Neuronal stem cell (in vitro differentiated cells): Measurements from ENCODE around the gene TXNDC8.
"Not testable (repeated sequence)": the region's sequence is repeated elsewhere in the genome, so short reads cannot be mapped to it uniquely, and the experiment has no call there.

Experiments
- DNase-seq: peaks from one replicate; pipeline ENCODE4 v3.0.0-alpha.2; 2013; ENCODE audit warnings: low spot score
- H2AFZ ChIP-seq: one replicate; pipeline ENCODE4 v1.6.1; 2013; ENCODE audit warnings: mild to moderate bottlenecking, low read length, inconsistent platforms
- H2AK5ac ChIP-seq: 2 replicates; pipeline ENCODE4 v1.6.1; 2013; ENCODE audit warnings: low read depth, mild to moderate bottlenecking, inconsistent platforms, low read length, moderate library complexity, mixed read lengths
- H2BK120ac ChIP-seq: 2 replicates; pipeline ENCODE4 v1.6.1; 2013; ENCODE audit warnings: low read depth, mild to moderate bottlenecking, inconsistent platforms, low read length, moderate library complexity, mixed read lengths
- H2BK12ac ChIP-seq: one replicate; pipeline ENCODE4 v1.6.1; 2013; ENCODE audit warnings: low read length, inconsistent platforms
- H2BK15ac ChIP-seq: 2 replicates; pipeline ENCODE4 v1.6.1; 2013; ENCODE audit warnings: mild to moderate bottlenecking, low read length, inconsistent platforms, mixed read lengths
- H2BK5ac ChIP-seq: one replicate; pipeline ENCODE4 v1.6.1; 2013; ENCODE audit warnings: inconsistent platforms, mild to moderate bottlenecking, low read length, moderate library complexity
- H3K14ac ChIP-seq: one replicate; pipeline ENCODE4 v1.6.1; 2013; ENCODE audit warnings: low read length, inconsistent platforms
- H3K18ac ChIP-seq: 2 replicates; pipeline ENCODE4 v1.6.1; 2013; ENCODE audit warnings: low read length, inconsistent platforms
- H3K23ac ChIP-seq: 2 replicates; pipeline ENCODE4 v1.6.1; 2013; ENCODE audit warnings: low read depth, mild to moderate bottlenecking, mixed read lengths, low read length, inconsistent platforms; ENCODE audit not compliant: poor library complexity
- H3K27ac ChIP-seq: replicated peaks from 3 replicates; pipeline ENCODE4 v1.5.1; 2013; ENCODE audit warnings: low read length, inconsistent platforms
- H3K27me3 ChIP-seq, 3 experiments: 2 replicates each; pipeline ENCODE4 v1.6.1; 2013; ENCODE audit warnings: low read length in 3 of 3, mild to moderate bottlenecking in 2 of 3, inconsistent platforms in 1 of 3, low read depth in 1 of 3, mixed read lengths in 1 of 3, moderate library complexity in 1 of 3; ENCODE audit not compliant: control insufficient read depth in 3 of 3, insufficient read depth in 3 of 3
- H3K36me3 ChIP-seq, 2 donors: replicated peaks in 1 of 2; 2 replicates each; pipeline ENCODE4 v1.6.1; 2013; ENCODE audit warnings: low read length in 2 of 2; ENCODE audit not compliant: control insufficient read depth in 2 of 2, insufficient read depth in 2 of 2
- H3K4ac ChIP-seq: 2 replicates; pipeline ENCODE4 v1.6.1; 2013; ENCODE audit warnings: inconsistent platforms, mild to moderate bottlenecking, low read length, moderate library complexity
- H3K4me1 ChIP-seq, 2 donors: 1 replicate in 1 of 2; 2 replicates in 1 of 2; pipeline ENCODE4 v1.6.1; 2013; ENCODE audit warnings: low read length in 2 of 2, low read depth in 1 of 2; ENCODE audit not compliant: control insufficient read depth in 2 of 2, insufficient read depth in 1 of 2
- H3K4me2 ChIP-seq: one replicate; pipeline ENCODE4 v1.6.1; 2013; ENCODE audit warnings: mild to moderate bottlenecking, low read length, inconsistent platforms; ENCODE audit not compliant: insufficient read depth, poor library complexity, severe bottlenecking
- H3K4me3 ChIP-seq, 2 donors: 2 replicates each; pipeline ENCODE4 v1.5.1; 2013; ENCODE audit warnings: low read length in 2 of 2, mild to moderate bottlenecking in 2 of 2, inconsistent platforms in 1 of 2, moderate library complexity in 1 of 2
- H3K79me1 ChIP-seq: one replicate; pipeline ENCODE4 v1.6.1; 2013; ENCODE audit warnings: low read depth, mild to moderate bottlenecking, inconsistent platforms, low read length, moderate library complexity
- H3K9ac ChIP-seq: one replicate; pipeline ENCODE4 v1.6.1; 2013; ENCODE audit warnings: mild to moderate bottlenecking, low read depth, low read length, inconsistent platforms; ENCODE audit not compliant: poor library complexity
- H3K9me3 ChIP-seq, 2 donors: replicated peaks in 1 of 2; 2 replicates each; pipeline versions ENCODE3 to v1.6.1; 2013; ENCODE audit warnings: low read length in 2 of 2, mild to moderate bottlenecking in 2 of 2, inconsistent platforms in 1 of 2, low read depth in 1 of 2, mixed read lengths in 1 of 2, moderate library complexity in 1 of 2; ENCODE audit not compliant: control insufficient read depth in 2 of 2, insufficient read depth in 1 of 2
- H4K8ac ChIP-seq: one replicate; pipeline ENCODE4 v1.6.1; 2013; ENCODE audit warnings: low read depth, mild to moderate bottlenecking, inconsistent platforms, low read length, moderate library complexity
- H4K91ac ChIP-seq: one replicate; pipeline ENCODE4 v1.6.1; 2013; ENCODE audit warnings: low read length, low read depth, mild to moderate bottlenecking, inconsistent platforms; ENCODE audit not compliant: poor library complexity
- whole genome bisulfite sequencing, 2 donors: extraction: QIAGEN DNeasy Blood & Tissue Kit; methylation state at CpG; one replicate each; pipeline ENCODE4 v1.1.7; 2013; ENCODE audit warnings: missing lambda C conversion rate in 2 of 2, mixed read lengths in 1 of 2; ENCODE audit not compliant: insufficient read length in 2 of 2, insufficient replicate concordance in 1 of 2; ENCODE audit errors: extremely low coverage in 2 of 2; 5-methylcytosine and 5-hydroxymethylcytosine counted together

TXNDC8 gene

DNA sequence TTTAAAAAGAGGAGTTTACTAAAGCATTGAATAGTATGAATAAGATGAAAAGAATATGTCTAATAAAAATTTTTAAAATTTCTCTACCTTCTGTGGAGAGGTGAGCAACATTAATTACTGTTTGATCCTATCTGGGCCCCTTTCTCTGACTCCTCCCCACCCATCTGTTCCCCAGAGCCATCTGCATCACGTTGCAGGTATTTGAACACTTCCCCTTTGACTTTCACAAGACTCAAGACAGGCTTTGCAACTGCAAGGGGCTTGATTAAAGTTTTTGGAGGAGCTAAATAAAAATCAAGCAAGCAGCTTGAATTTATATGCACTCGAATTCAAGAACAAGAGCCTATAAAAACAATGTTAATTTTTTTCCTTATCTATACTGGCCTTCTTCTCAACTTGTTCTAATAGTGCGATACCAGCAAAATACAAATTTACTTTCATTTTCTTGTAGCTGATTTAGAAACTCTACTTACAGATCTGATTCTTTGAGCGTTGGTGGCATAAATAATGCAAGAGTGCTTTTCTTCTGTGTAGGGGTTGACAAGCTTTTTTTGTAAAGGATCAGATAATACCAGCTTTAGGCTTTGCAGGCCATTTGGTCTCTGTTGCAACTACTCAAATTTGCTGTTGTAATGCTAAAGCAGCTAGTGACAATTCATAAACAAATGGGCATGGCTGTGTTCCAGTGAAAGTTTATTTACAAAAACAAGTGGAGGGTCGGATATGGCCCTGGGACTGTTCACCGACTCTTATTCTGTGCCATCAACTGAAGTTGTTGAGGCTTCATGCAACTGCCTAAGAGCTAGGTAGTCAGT, 21.2 kb downstream of the TXNDC8 start:
- Histone ChIP-seq H3K4me2 (no peak overlapping the region), H3K4me1 (no peaks in the 10 kb centered on the region), H3K9ac (no peak overlapping the region), H3K4me3 (no peak overlapping the region), H3K23ac (no peak overlapping the region), H2AK5ac (no peak overlapping the region), H2BK120ac (no peak overlapping the region), H3K9me3 (no peaks in the 10 kb centered on the region), H4K91ac (no peak overlapping the region), H3K27ac (no peak overlapping the region), H3K18ac (no peak overlapping the region), H3K79me1 (no peaks in the 10 kb centered on the region), H3K36me3 (no peaks in the 10 kb centered on the region), H3K27me3 (peaks cover 0 to 3% (median 0%) of the 10 kb centered on the region in 3 experiments), H2BK15ac (no peak overlapping the region), H2BK12ac (no peak overlapping the region), H3K14ac (no peak overlapping the region), H2AFZ (no peak overlapping the region), H2BK5ac (no peak overlapping the region), H3K4ac (no peak overlapping the region), H4K8ac (no peak overlapping the region)
- WGBS, 2 donors, result no CpG with 5 or more reads among the region's 6 CpGs
- no peak for DNase-seq

DNA sequence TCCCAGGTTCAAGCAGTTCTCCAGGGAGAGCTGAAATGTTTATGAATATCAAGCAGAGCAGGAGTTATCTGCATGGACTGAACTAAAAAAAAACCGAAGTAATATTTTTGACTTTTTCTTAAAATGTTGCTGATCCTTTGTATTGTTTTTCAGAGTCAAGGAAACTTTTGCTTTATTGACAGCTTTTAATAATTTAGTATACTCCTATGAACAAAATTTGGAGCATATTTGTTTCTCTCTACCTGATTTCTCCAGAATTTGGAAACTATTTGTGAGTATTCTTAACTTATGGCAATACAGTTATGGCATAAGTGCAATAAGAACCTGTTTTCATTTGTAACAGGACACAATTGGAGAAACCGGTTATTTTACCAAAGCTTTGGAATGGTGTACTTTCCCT, 25.7 kb downstream of the TXNDC8 start:
- not testable (repeated sequence) for H3K9ac ChIP-seq, H2BK5ac ChIP-seq, H3K79me1 ChIP-seq, H3K27ac ChIP-seq, H3K18ac ChIP-seq, H3K14ac ChIP-seq, H2AK5ac ChIP-seq, H3K23ac ChIP-seq, H4K91ac ChIP-seq, H4K8ac ChIP-seq, H3K4ac ChIP-seq, H2BK12ac ChIP-seq, H2BK120ac ChIP-seq, H3K36me3 ChIP-seq, H3K9me3 ChIP-seq, H3K4me1 ChIP-seq, H3K4me3 ChIP-seq, H2AFZ ChIP-seq, H3K27me3 ChIP-seq, H2BK15ac ChIP-seq, DNase-seq, H3K4me2 ChIP-seq
- no CpG with 5 or more reads among the region's 2 CpGs for WGBS, 2 donors

DNA sequence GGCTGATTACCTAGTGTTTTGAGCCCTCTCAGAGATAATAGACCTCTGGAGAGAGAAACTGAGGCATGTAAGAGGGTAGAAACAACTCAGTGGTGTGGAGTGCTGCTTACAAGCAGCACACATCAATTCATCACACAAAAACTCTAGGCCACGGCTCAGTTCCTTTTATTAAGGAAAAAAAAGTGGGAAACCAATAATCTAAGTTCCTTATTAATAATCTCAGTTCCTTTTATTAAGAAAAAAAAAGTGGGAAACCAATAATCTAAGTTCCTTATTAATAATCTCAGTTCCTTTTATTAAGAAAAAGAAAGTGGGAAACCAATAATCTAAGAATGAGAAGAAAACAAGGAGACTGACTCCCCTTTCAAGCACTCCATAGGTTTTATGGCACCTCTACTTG, 28.0 kb downstream of the TXNDC8 start:
- Histone ChIP-seq H2BK120ac (no peak overlapping the region), H3K18ac (no peak overlapping the region), H3K4ac (no peak overlapping the region), H3K9me3 (no peaks in the 10 kb centered on the region), H3K4me1 (no peaks in the 10 kb centered on the region), H2BK5ac (no peak overlapping the region), H2BK12ac (no peak overlapping the region), H3K14ac (no peak overlapping the region), H4K91ac (no peak overlapping the region), H3K27me3 (no peaks in the 10 kb centered on the region), H2AK5ac (no peak overlapping the region), H3K9ac (no peak overlapping the region), H3K4me2 (no peak overlapping the region), H3K27ac (no peak overlapping the region), H2AFZ (no peak overlapping the region), H3K36me3 (no peaks in the 10 kb centered on the region), H3K79me1 (no peaks in the 10 kb centered on the region), H3K4me3 (no peak overlapping the region), H3K23ac (no peak overlapping the region), H4K8ac (no peak overlapping the region), H2BK15ac (no peak overlapping the region)
- no CpG with 5 or more reads among the region's 1 CpG for WGBS, 2 donors
- no peak for DNase-seq

DNA sequence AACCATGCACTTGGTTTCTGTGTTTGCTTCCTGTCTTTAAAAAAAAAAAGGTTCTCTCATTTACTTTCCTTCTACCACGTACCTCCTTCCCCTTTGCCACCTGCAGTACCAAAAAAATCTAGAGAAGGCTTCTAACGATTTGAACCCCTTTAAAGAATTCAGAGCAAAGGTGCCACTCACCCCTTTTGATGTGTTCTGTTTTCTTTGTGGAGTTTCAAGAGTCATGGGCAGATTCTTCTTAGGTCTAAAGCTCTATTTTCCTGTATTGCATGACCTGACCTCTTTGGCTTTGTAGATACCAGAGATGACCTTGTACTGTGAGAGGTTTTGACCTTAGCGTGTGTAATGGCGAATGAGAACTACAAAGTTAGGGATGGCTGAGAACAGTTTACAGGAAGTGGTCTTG, 29.0 kb downstream of the TXNDC8 start:
- Histone ChIP-seq H3K23ac (no peak overlapping the region), H3K18ac (no peak overlapping the region), H3K9ac (no peak overlapping the region), H3K27ac (no peak overlapping the region), H3K36me3 (no peaks in the 10 kb centered on the region), H3K4me3 (no peak overlapping the region), H3K79me1 (no peaks in the 10 kb centered on the region), H3K4ac (no peak overlapping the region), H2AFZ (no peak overlapping the region), H3K14ac (no peak overlapping the region), H2BK120ac (no peak overlapping the region), H3K4me1 (no peaks in the 10 kb centered on the region), H2AK5ac (no peak overlapping the region), H3K27me3 (peaks cover 0 to 4% (median 0%) of the 10 kb centered on the region in 3 experiments), H3K4me2 (no peak overlapping the region), H2BK5ac (no peak overlapping the region), H4K91ac (no peak overlapping the region), H4K8ac (no peak overlapping the region), H3K9me3 (no peaks in the 10 kb centered on the region), H2BK12ac (no peak overlapping the region), H2BK15ac (no peak overlapping the region)
- DNase-seq, result no peak
- WGBS, 2 donors, result no CpG with 5 or more reads among the region's 4 CpGs
